Aorta (tissue), 5 donors: Measurements from ENCODE around the gene RFX3. TPM values are rescaled to one million over a fixed set of nuclear protein-coding genes. Genes with fewer than 3 reads are reported as not detected.

Experiments
- ATAC-seq: fragments of 200-7000 bp; cut with Tn5 transposase; one replicate; pipeline ENCODE4 v1.9.1; 2022; ENCODE audit warnings: moderate library complexity; ENCODE audit not compliant: low FRiP score
- DNase-seq, 2 donors: peaks; one replicate each; pipeline ENCODE4 v3.0.0-alpha.2; 2020
- H3K27ac ChIP-seq, 2 donors: one replicate each; pipeline ENCODE4 v1.5.1; 2013; ENCODE audit warnings: low read length in 2 of 2, mild to moderate bottlenecking in 2 of 2, moderate library complexity in 2 of 2, control low read depth in 1 of 2, inconsistent platforms in 1 of 2, low read depth in 1 of 2
- H3K27me3 ChIP-seq, 2 donors: one replicate each; pipeline ENCODE4 v1.6.1; 2013; ENCODE audit warnings: control low read depth in 1 of 2, low read length in 1 of 2, mild to moderate bottlenecking in 1 of 2, moderate library complexity in 1 of 2; ENCODE audit not compliant: insufficient read depth in 2 of 2, control insufficient read depth in 1 of 2
- H3K36me3 ChIP-seq, 2 donors: one replicate each; pipeline ENCODE4 v1.6.1; 2013; ENCODE audit warnings: control low read depth in 1 of 2, low read length in 1 of 2, mild to moderate bottlenecking in 1 of 2; ENCODE audit not compliant: insufficient read depth in 2 of 2, control insufficient read depth in 1 of 2
- H3K4me1 ChIP-seq, 2 donors: one replicate each; pipeline ENCODE4 v1.6.1; 2013; ENCODE audit warnings: low read length in 2 of 2, control low read depth in 1 of 2, mild to moderate bottlenecking in 1 of 2, moderate library complexity in 1 of 2; ENCODE audit not compliant: insufficient read depth in 2 of 2, control insufficient read depth in 1 of 2
- H3K4me3 ChIP-seq, 2 donors: one replicate each; pipeline ENCODE4 v1.5.1; 2013; ENCODE audit warnings: low read length in 2 of 2, control low read depth in 1 of 2, mild to moderate bottlenecking in 1 of 2
- H3K9me3 ChIP-seq: one replicate; pipeline ENCODE4 v1.6.1; 2013; ENCODE audit warnings: mild to moderate bottlenecking, low read length; ENCODE audit not compliant: control insufficient read depth
- WGBS, 2 donors: extraction: QIAGEN DNeasy Blood & Tissue Kit; methylation state at CpG; one replicate each; pipeline ENCODE4 v1.1.7; 2013; 5-methylcytosine and 5-hydroxymethylcytosine counted together
- intact Hi-C, 2 donors: fragments of 100-400 bp; cut with DNase I; formaldehyde crosslinking; loops; one replicate each; pipeline versions ENCODE4 v1.14.2 to v1.15.0; 2022
- polyA plus RNA-seq, 2 donors: library from polyadenylated mRNA; stranded (reverse); fragments of 200-250 nt; gene quantifications; one replicate each; pipeline ENCODE4 v1.2.3, GENCODE V29; 2013
- total RNA-seq, 2 donors: library from RNA; stranded (reverse); fragmentation: NEBNext Ultra II Directional; extraction: Animal tissue kit (Norgen Biotek cat#: 25700); gene quantifications; one replicate each; pipeline ENCODE4 v1.2.1, GENCODE V29; 2021
- donor health status: healthy with polysubstance abuse.
- donor health status: Bipolar disorder and iron deficiency.
- donor health status: DM: no; HTN: no; CAD: no.
- donor health status: DM: no; HTN: no; CAD: no.
- donor health status: DM: yes; HTN: yes; CAD: no.

The RFX3 gene
- total and polyA plus RNA-seq, 4 donors = 0.38 to 22.4 (median 5.9) TPM

DNA sequence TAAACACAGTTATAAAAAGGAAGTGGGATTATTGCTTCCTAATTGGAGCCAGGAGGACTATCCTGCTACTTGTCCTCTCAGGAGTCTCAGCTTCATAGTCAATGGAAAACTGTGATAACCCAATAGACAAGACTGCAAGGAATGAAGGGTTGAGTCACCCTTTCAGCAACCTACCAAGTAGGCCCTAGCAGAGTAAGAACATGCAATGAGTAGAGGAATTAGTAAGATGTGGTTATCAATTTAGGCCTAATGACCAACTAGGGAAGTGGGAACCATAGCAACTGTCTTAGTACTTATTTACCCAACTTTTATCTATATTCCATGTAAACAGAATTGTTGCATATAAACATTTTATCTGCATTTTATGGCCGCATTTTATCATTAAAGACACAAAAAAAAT lies 310.1 kb downstream of the RFX3 start:
- Histone ChIP-seq H3K36me3 (no peaks in the 10 kb centered on the region), H3K4me1 (no peaks in the 10 kb centered on the region), H3K27ac (no peak overlapping the region), H3K27me3 (no peaks in the 10 kb centered on the region), H3K9me3 (no peaks in the 10 kb centered on the region), H3K4me3 (no peak overlapping the region)
- intact Hi-C loops = no loop called here
- no peak for ATAC-seq
- WGBS, 2 donors = 47 to 56% methylated on average over 1 of the region's 1 CpG
- no peak for DNase-seq

DNA sequence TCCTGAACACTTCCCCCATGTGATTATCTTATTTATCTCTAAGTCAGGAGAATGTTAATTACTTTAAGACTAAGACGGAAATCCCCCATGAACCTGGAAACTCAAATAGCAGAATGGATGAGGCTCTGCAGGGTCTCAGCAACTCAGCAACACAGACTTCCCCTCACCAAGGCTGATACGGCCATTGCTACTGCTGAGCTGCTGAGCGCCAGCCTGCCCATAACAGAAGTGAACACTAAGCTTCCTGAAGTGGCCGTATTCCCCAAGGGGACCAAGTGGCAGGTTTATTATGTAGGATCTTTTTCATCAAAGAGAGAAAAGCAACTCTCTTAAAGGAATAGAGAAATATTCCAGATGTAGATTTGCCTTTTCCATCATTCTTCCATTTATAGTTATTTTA lies 311.1 kb downstream of the RFX3 start:
- H3K9me3 ChIP-seq = no peaks in the 10 kb centered on the region
- no peak overlapping the region for H3K4me3 ChIP-seq
- no peaks in the 10 kb centered on the region for H3K4me1 ChIP-seq
- ATAC-seq (no peak), DNase-seq (no peak)
- no peaks in the 10 kb centered on the region for H3K27me3 ChIP-seq
- H3K36me3 ChIP-seq = no peaks in the 10 kb centered on the region
- H3K27ac ChIP-seq = no peak overlapping the region
- intact Hi-C loops = no loop called here
- WGBS, 2 donors = 43 to 49% methylated on average over 4 of the region's 4 CpGs

DNA sequence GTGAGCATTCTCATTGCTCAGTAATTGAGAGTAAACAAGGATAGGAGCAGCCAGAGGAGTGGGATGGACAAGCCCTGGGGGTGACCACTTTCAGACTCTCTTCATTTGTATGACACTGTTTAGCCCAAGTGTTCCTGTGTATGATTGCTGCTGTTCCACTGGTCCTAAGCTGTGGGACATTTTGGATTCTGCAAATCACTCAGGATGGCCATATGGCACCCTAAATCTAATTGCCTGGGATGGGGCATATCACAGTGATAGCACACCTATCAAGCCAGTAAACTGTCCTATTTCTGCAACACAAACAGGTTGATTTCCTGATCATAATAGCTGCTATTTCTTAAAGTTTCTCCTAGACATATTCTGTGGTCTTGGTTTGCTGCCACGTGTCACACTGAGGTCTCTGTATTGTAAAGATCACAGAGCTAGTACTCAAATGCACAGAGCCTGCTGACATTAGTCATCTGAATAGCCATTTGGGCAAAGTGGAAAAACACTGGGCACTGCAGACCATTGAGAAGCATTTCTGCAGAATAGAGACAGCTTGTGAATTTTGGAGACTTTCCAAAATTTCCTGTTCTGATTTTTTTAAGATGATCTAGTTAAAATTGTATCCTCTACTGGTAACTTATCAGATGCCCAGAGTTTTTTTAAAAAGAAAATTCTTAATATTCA lies 320.2 kb downstream of the RFX3 start:
- intact Hi-C loops = no loop called here
- DNase-seq = no peak
- ATAC-seq = no peak
- Histone ChIP-seq H3K9me3 (no peaks in the 10 kb centered on the region), H3K27ac (no peak overlapping the region), H3K4me3 (no peak overlapping the region), H3K4me1 (no peaks in the 10 kb centered on the region), H3K27me3 (no peaks in the 10 kb centered on the region), H3K36me3 (no peaks in the 10 kb centered on the region)
- WGBS, 2 donors = 27 to 30% methylated on average over 1 of the region's 1 CpG

DNA sequence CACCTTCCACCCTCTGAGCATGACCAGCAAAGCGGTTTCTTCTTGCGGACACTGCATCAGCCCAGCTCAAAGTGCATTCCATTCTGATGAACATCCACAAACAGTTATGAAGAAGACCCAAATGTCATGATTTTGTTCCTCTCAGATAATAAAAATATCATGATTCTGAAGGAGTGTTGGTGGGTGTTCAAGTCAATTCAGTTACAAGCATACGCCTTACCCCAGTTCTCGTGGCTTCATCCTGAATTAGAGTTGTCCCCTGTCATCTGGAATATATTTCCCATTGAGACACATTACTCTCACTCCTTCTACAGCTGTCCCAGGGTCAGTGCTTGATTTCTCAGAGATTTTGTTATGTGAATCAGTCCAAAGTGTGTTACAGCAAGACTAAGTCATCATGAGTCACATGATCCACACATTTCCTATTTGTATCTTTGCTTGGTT lies 325.4 kb downstream of the RFX3 start:
- 74 to 75% methylated on average over 4 of the region's 4 CpGs for WGBS, 2 donors
- Histone ChIP-seq H3K27ac (no peak overlapping the region), H3K9me3 (peaks cover 2% of the 10 kb centered on the region), H3K4me1 (no peaks in the 10 kb centered on the region), H3K27me3 (no peaks in the 10 kb centered on the region), H3K36me3 (no peaks in the 10 kb centered on the region), H3K4me3 (no peak overlapping the region)
- ATAC-seq = no peak
- no peak for DNase-seq
- intact Hi-C loops = no loop called here

DNA sequence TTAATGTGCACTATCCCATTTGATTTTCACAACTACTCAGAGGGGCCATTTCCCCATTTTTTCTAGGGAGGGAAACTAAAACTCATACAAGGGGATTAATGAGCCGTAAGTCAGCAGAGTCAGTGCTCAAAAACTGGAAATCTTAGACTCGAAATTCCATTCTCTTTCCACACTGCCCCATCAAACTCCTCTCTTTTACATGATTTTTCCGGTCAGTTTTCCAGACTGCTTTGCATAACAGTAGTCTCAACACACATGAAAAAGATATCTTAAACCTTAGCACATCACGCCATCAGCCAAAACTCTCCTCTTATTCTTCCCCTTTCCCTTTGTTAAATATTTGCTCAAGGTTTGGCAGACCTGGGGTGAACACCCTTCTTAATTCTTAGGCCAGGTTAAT lies 332.0 kb downstream of the RFX3 start:
- intact Hi-C loops = no loop called here
- Histone ChIP-seq H3K4me1 (no peaks in the 10 kb centered on the region), H3K27me3 (no peaks in the 10 kb centered on the region), H3K27ac (no peak overlapping the region), H3K36me3 (no peaks in the 10 kb centered on the region), H3K4me3 (no peak overlapping the region), H3K9me3 (no peaks in the 10 kb centered on the region)
- ATAC-seq = no peak
- WGBS, 2 donors = 76 to 79% methylated on average over 4 of the region's 4 CpGs
- no peak for DNase-seq

DNA sequence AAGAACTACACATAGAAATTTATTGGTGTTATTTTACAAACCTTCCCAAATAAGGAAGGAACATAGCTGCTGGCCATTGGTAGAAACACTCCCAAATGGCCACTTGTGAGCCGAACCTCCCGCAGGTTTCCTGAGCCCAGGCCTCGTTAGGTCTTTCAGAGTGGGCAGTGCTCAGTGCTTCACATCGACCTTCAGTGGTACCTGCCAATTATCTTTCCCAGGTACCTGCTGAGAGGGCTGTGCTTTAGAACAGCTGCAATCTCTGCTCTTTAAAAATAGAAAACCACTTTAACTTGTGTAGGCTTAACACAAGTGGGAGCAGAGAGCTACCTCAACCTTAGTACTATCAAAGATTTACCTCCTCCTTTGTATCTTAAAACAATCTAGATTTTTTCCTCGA lies 334.1 kb downstream of the RFX3 start:
- Histone ChIP-seq H3K27me3 (no peaks in the 10 kb centered on the region), H3K36me3 (no peaks in the 10 kb centered on the region), H3K27ac (no peak overlapping the region), H3K4me3 (no peak overlapping the region), H3K4me1 (no peaks in the 10 kb centered on the region), H3K9me3 (no peaks in the 10 kb centered on the region)
- ATAC-seq = no peak
- intact Hi-C loops = no loop called here
- DNase-seq = no peak
- WGBS, 2 donors = 57 to 58% methylated on average over 5 of the region's 5 CpGs

DNA sequence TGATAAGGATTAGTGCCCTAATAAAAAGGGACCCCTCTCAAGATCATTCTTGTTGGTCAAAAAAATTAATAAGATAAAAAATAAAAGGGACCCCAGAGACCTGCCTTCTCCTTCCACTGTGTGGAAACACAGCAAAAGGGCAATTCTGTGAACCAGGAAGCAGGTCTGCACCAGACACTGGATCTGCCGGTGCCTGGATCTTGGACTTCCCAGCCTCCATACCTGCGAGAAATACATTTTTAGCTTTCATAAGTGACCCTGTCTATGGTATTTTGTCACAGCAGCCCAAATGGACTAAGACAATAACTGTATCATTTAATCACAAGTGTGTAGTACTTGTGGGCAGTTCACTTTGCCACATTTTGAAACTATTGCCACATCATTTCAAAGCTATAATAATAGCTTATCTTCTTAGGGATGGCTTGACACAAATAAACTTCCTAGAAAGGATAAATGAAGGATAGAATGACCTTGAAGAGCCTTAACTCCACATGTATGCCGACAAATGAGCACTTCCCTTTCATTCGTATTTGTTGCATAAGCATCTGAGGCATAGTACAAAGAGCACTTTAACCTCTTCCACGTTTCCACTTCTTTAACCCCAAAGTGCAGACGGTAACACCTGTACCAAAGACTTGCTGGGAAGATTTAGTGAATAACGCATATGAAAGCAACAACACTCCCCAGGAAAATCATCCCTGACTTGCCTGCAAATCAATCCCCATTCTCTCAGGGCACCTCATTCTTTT lies 336.5 kb downstream of the RFX3 start:
- H3K27me3 ChIP-seq = no peaks in the 10 kb centered on the region
- no peaks in the 10 kb centered on the region for H3K36me3 ChIP-seq
- no peak overlapping the region for H3K27ac ChIP-seq
- no peaks in the 10 kb centered on the region for H3K9me3 ChIP-seq
- no peaks in the 10 kb centered on the region for H3K4me1 ChIP-seq
- intact Hi-C loops = loop anchor here in 1 of 2 donors (10.0 kb wide), 1 partner anchor 324 kb away; no protein-coding TSS in a partner anchor
- ATAC-seq (no peak), DNase-seq (no peak)
- no peak overlapping the region for H3K4me3 ChIP-seq
- WGBS, 2 donors = 78% methylated on average over 7 of the region's 7 CpGs

DNA sequence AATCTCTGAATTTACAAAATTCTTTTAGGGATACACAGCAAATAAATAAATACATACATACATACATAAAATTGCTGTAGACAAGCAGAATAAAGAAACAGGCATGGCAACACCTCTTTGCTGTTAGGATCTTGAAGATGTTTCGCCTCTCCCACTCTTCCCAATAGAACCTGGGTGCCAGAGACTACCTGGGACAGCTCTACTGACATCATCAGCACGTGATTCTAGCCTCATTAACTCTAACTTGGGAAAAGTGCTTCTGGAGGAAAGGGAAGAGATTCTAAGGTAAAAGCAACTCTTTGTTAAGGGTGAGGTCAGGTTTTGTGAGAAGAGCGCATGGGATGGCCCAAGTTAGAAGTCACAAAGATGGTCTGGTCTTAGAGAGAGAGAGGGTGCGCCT lies 339.1 kb downstream of the RFX3 start:
- no peaks in the 10 kb centered on the region for H3K4me1 ChIP-seq
- no peaks in the 10 kb centered on the region for H3K27me3 ChIP-seq
- WGBS, 2 donors = 70 to 82% methylated on average over 4 of the region's 4 CpGs
- H3K36me3 ChIP-seq = no peaks in the 10 kb centered on the region
- intact Hi-C loops = loop anchor here in 1 of 2 donors (10.0 kb wide), 1 partner anchor 322 kb away; no protein-coding TSS in a partner anchor
- no peak for ATAC-seq
- no peaks in the 10 kb centered on the region for H3K9me3 ChIP-seq
- H3K4me3 ChIP-seq = no peak overlapping the region
- no peak for DNase-seq
- H3K27ac ChIP-seq = no peak overlapping the region
